ENCODE results near the gene CCDC87.

The CCDC87 gene

GRCh38 chr11:66570850-66571180 lies 22.0 kb downstream of the CCDC87 start:
- DNase-seq = no peak

- DNase-seq = no peak
Measured at GRCh38 chr11:66570079-66570849, 22.6 kb downstream of the CCDC87 start.

DNA sequence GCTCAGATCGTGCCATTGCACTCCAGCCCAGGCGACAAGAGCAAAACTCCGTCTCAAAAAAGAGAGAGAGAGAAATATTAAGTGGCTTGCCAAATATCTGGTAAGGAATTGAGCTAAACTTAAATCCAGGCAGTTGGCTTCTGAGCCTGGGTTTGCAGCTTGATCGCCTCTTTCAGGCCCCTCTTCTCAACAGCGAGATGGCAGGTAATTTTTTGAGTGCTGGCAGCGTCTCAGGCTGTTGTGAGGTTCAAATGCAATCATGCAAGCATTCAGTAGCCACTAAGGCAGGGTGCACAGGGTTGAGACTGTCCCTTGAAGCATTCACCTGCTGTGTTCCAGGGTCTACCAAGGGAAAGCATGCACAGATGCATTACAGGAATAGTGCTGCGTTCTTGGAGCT lies 23.8 kb downstream of the CCDC87 start:
- DNase-seq = no peak

DNA sequence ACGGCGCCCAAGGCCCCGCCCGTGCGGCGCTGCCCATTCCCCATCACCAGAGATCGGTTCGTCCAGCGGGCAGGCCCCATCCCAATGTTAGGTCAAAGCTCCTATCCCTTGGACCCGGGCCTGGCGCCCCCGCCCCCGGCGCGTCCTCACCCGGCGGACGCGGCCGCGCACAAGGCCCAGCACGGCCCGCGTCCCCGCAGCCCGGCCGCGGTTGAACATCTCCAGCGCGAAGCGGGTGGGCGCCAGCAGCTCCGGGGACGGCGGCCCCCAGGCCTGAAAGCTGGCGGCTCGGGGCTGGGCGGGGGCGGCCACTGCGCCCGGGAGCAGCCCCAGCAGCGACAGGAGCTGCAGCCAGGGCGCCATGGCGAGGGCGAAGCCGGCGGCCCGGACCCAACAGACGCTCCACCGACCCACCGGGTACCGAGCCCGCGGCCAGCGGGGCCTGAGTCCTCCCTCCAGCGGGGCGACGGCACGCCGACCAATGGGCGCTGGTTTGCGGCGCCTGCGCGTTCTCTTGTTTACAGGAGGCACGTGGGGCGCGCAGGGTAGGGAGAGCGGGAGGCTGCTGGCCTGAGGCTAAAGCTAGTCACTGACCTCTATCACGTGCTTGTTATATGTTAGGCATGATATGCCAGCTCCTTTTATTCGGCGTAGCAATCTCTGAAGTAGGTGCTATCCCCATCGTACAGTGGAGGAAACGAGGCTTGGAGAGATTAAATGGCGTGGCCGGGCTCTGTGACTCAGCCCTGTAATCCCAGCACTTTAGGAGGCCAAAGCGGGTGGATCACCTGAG lies 24.5 kb downstream of the CCDC87 start, which contains the start of gene CTSF:
Gene CTSF (minus strand): TSS at position 483 of the 793 bp plus-strand sequence. CDS start 120 bp downstream, at position 363.
- peak; percentile 56 for DNase-seq

DNA sequence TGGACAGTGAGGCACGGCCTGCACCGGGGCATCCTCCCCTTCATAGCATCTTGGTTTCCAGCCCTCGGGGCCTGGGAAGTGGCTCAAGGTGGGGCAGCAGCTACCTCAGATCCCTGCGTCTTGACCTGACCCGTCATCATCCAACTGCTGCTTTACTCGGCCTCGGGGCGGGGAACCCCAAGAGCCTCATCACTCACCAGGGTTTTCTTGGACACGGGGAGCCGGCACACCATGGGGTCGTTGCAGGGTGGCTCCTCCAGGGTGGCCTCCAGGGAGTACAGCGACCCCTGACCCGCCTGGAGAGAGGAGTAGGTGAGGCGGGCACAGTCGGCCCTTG lies 25.1 kb downstream of the CCDC87 start:
- DNase-seq = no peak

GRCh38 chr11:66566221-66566620 lies 26.6 kb downstream of the CCDC87 start:
- no peak for DNase-seq

GRCh38 chr11:66564984-66565383 lies 27.9 kb downstream of the CCDC87 start:
- no peak for DNase-seq

DNA sequence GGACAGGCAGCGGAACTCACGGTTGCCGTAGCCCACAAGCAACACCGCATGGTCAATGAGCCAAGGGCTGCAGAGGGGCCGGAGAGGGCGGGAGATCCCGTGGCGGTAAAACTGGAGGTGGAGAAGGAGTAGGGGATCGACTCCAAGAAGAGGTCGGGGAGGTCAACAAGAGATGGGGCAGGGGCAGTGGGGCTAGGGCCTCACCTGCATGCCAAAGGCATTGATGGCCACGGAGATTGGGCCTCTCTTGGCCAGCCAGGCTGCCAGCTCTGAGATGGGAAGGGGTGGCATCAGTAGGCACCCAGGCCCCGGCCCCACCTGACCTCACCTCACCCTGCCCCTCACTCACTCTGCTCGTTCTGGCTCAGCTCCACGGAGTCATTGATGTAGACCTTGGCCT lies 28.3 kb downstream of the CCDC87 start:
- no peak for DNase-seq

DNA sequence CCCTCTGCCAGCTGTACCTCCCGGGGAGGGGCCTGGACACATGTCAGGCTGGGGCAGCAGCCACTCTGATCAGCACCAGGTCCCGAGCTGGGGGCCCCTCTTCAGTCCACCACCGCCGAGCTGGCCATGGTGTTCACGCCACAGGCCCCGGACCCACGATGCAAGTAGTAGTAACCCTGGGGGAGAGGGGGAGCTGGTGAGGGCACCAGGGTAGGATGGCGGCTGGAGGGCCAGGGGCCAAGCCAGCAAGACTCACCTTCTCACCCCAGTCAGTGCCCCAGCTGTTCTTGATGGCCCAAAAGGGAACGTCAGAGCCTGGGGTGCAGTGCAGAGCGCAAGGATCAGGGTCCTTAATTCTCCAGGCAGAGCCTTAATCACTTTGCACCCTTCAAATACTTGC lies 29.0 kb downstream of the CCDC87 start:
- no peak for DNase-seq

DNA sequence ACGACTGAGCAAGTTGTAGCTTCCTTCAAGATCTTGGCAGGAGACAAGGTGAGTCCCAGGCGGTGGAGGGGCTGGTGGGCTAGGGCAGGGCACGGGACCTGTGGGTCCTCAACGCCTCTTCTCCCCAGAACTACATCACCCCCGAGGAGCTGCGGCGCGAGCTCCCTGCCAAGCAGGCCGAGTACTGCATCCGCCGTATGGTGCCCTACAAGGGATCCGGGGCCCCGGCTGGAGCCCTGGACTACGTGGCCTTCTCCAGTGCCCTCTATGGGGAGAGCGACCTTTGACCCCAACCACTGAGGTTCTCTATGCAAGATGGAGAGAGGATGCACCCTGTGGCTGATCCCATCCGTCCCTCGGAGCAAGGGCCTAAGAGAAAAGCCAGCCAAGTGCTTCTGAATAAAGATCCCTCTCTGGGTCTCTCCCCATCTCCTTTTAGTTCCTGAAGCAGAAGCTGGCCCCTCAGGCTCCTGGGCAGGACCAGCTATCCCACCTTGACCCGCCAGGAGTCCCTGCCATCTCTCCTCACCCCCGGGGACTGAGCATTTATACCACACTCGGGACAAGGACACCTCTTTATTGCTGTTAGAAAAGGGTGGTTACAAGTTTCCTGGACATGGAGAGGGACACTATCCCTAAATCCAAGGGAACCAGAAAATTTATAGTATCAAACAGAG lies 29.8 kb downstream of the CCDC87 start:
- no peak for DNase-seq

GRCh38 chr11:66562275-66562674 lies 30.6 kb downstream of the CCDC87 start:
- DNase-seq = no peak

DNA sequence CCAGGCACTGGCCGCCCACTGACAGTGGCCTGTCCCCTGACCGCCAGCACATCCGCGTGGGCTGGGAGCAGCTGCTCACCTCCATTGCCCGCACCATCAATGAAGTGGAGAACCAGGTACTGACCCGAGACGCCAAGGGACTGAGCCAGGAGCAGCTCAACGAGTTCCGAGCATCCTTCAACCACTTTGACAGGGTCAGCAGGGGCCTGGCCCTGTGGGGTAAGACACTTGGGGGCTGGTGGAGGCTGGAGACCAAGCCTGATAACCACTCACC lies 31.0 kb downstream of the CCDC87 start:
- DNase-seq = no peak

DNA sequence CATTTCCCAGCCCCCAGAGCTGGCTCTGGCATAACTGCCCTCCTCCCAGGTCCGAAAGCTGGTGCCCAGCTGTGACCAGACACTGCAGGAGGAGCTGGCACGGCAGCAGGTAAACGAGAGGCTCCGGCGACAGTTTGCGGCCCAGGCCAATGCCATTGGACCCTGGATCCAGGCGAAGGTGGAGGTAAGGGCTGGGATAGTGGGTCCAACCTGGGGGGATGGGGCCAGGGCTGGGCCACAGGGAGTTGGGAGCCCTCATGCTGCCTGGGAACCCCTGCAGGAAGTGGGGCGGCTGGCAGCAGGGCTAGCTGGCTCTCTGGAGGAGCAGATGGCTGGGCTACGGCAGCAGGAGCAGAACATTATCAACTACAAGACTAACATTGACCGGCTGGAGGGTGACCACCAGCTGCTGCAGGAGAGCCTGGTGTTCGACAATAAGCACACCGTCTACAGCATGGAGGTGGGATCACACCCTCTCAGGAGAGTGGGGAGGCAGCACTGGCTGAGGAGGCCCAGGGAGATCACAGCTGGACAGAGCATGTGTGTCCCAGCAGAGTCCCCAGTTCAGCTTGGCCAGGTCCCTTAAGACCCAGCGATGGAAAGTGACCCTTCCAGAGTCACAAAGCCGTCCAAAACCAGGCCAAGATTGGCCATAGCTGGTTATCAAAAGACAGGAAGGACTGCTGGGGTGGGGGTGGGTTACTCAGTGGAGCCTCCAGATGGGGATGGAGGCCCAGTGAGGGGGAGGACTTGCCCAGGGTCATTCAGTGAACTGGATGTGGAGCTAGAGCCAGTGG lies 31.5 kb downstream of the CCDC87 start:
- no peak for DNase-seq

- DNase-seq = no peak
Measured at GRCh38 chr11:66559866-66560676, 32.8 kb downstream of the CCDC87 start.

DNA sequence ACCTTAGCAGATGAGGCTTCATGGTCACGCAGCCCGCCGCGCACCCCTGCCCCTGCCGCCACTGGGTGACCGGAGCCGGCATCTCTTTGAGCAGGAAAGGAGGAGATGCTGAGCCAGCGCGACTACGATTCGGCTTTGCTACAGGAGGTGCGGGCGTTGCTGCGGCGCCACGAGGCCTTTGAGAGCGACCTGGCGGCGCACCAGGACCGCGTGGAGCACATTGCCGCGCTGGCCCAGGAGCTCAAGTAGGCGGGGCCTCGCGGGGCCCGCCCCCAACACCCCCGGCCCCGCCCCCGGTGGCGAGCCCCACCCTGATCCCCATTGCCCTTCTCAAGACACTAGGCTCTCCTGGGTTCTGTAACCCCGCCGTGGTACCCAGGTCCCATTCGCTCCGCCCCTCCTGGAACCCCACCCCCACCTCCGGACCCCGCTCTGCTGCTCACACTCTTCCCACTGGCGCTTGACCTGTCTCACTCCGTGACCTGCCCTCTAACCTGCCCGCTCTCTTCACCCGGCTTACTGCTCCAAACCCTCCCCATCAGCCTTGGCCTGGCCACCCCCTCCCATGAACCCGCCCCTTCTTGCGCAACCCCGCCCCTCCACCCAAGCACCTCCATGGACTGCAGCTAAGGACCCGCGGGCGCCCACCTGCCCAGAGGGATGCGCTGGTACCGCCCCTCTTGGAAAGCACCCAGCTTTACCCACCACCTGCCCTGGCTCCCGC lies 33.6 kb downstream of the CCDC87 start:
- peak; percentile 21 for DNase-seq

DNA sequence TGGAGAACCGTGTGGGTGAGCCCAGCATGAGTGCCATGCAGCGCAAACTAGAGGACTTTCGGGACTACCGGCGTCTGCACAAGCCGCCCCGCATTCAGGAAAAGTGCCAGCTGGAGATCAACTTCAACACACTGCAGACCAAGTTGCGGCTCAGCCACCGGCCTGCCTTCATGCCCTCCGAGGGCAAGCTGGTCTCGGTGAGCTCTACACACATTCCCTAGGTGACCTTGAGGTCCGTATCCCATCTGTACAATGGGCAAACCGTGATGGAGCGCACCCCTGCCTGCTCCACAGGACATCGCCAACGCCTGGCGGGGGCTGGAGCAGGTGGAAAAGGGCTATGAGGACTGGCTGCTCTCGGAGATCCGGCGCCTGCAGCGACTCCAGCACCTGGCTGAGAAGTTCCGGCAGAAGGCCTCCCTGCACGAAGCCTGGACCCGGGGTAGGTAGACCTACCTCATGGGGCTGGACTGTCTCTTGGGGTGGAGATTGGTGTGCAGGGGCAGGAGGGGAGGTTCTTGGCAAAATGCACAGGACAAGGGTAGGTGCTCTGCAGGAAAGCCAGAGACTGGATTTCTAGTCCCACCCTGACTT lies 35.0 kb downstream of the CCDC87 start:
- no peak for DNase-seq

- DNase-seq = no peak
Measured at GRCh38 chr11:66556086-66556485, 36.8 kb downstream of the CCDC87 start.

- DNase-seq = no peak
Measured at GRCh38 chr11:66555416-66555815, 37.4 kb downstream of the CCDC87 start.

- no peak for DNase-seq
Measured at GRCh38 chr11:66554602-66555001, 38.3 kb downstream of the CCDC87 start.

- no peak for DNase-seq
Measured at GRCh38 chr11:66550887-66551286, 42.0 kb downstream of the CCDC87 start.

DNA sequence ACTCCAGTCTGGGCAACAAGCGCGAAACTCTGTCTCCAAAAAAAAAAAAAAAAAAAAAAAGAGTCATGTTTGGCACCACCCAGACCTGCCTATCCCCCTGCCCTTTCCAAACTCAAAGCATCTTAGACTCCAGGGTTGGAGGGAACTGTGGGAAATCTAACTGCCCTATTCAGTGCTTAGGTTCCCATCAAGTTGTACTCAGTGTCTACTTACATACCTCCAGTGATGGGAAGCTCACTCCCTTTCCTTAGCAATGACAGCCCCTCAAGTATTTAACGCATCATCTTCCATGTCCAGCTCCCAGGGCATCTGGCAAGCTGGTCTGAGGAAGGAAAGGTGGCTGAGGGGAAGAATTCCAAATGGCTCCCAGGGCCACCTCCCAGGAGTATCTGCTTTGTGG lies 43.2 kb downstream of the CCDC87 start:
- DNase-seq = no peak
